ENCODE data around the gene TRNP1. TPM values are rescaled to one million over a fixed set of nuclear protein-coding genes. Genes with fewer than 3 reads are reported as not detected.

Gene TRNP1
- polyA plus RNA-seq, 3 donors = 0.55 to 2.8 (median 0.92) TPM

GRCh38 chr1:27025718-27026117, 32.2 kb downstream of the TRNP1 start:
- Histone ChIP-seq H2AFZ (ENCODE audit: insufficient read depth, low read depth, low read length, poor library complexity, severe bottlenecking) (no peak overlapping the region), H4K20me1 (ENCODE audit: insufficient read depth, low read length) (no peaks in the 10 kb centered on the region), H3K4me3 (replicated peaks in 1 of 3; ENCODE audit: low read depth in 2 of 3, low read length in 3 of 3) (no peak overlapping the region), H3K4me1 (ENCODE audit: control insufficient read depth in 1 of 2, insufficient read depth in 2 of 2, low read length in 2 of 2) (no peaks in the 10 kb centered on the region), H3K79me2 (ENCODE audit: insufficient read depth, low read length) (no peaks in the 10 kb centered on the region), H3K9me3 (replicated peaks in 1 of 2; ENCODE audit: control insufficient read depth in 1 of 2, insufficient read depth in 1 of 2, low read length in 2 of 2) (no peaks in the 10 kb centered on the region), H3K9ac (ENCODE audit: insufficient read depth, low read length, poor library complexity, severe bottlenecking) (no peak overlapping the region), H3K27me3 (ENCODE audit: control insufficient read depth in 2 of 2, insufficient read depth in 2 of 2, low read length in 2 of 2) (no peaks in the 10 kb centered on the region), H3K36me3 (replicated peaks in 1 of 2; ENCODE audit: control insufficient read depth in 1 of 2, insufficient read depth in 2 of 2, low read length in 2 of 2) (no peaks in the 10 kb centered on the region), H3K4me2 (replicated peaks; ENCODE audit: extremely low read depth, low read length, poor library complexity, severe bottlenecking) (no peak overlapping the region), H3K27ac (ENCODE audit: low read depth in 1 of 2, low read length in 2 of 2) (no peak overlapping the region)
- Mint-ChIP-seq H3K27ac (no peak overlapping the region), H3K4me3 (no peak overlapping the region), H3K9me3 (no peaks in the 10 kb centered on the region), H3K36me3 (no peaks in the 10 kb centered on the region), H3K27me3 (ENCODE audit: low read depth in 3 of 3) (peaks cover 1 to 8% (median 4%) of the 10 kb centered on the region in 3 donors), H3K4me1 (peaks cover 1% of the 10 kb centered on the region)
- no peak for TF ChIP-seq CTCF (IDR thresholded peaks at IDR 0.05)
- 100% methylated on average over 1 of the region's 4 CpGs for WGBS (ENCODE audit: insufficient coverage)
- no peak for DNase-seq
- intact Hi-C loops (cut with micrococcal nuclease) = loop anchor here in 1 of 2 donors (5.0 kb wide), 1 partner anchor 38 kb away; no protein-coding TSS in a partner anchor

GRCh38 chr1:27026621-27027574, 33.4 kb downstream of the TRNP1 start:
- H3K36me3 ChIP-seq (replicated peaks in 1 of 2; ENCODE audit: control insufficient read depth in 1 of 2, insufficient read depth in 2 of 2, low read length in 2 of 2) = no peaks in the 10 kb centered on the region
- no peak for DNase-seq
- no peak overlapping the region for H2AFZ ChIP-seq (ENCODE audit: insufficient read depth, low read depth, low read length, poor library complexity, severe bottlenecking)
- intact Hi-C loops (cut with micrococcal nuclease) = loop anchor here in 1 of 2 donors (5.0 kb wide), 1 partner anchor 40 kb away; no protein-coding TSS in a partner anchor
- no peaks in the 10 kb centered on the region for H3K36me3 Mint-ChIP-seq
- no peaks in the 10 kb centered on the region for H3K9me3 Mint-ChIP-seq
- no peaks in the 10 kb centered on the region for H3K27me3 ChIP-seq (ENCODE audit: control insufficient read depth in 2 of 2, insufficient read depth in 2 of 2, low read length in 2 of 2)
- H3K79me2 ChIP-seq (ENCODE audit: insufficient read depth, low read length) = no peaks in the 10 kb centered on the region
- no peaks in the 10 kb centered on the region for H3K9me3 ChIP-seq (replicated peaks in 1 of 2; ENCODE audit: control insufficient read depth in 1 of 2, insufficient read depth in 1 of 2, low read length in 2 of 2)
- no peak for TF ChIP-seq CTCF (IDR thresholded peaks at IDR 0.05)
- H3K4me1 ChIP-seq (ENCODE audit: control insufficient read depth in 1 of 2, insufficient read depth in 2 of 2, low read length in 2 of 2) = peaks cover 8% of the 10 kb centered on the region in 2 donors
- no peak overlapping the region for H3K4me2 ChIP-seq (replicated peaks; ENCODE audit: extremely low read depth, low read length, poor library complexity, severe bottlenecking)
- H3K27ac ChIP-seq (ENCODE audit: low read depth in 1 of 2, low read length in 2 of 2) = no peak overlapping the region
- no peak overlapping the region for H3K27ac Mint-ChIP-seq
- peaks cover 9% of the 10 kb centered on the region for H3K4me1 Mint-ChIP-seq
- no peak overlapping the region for H3K9ac ChIP-seq (ENCODE audit: insufficient read depth, low read length, poor library complexity, severe bottlenecking)
- H4K20me1 ChIP-seq (ENCODE audit: insufficient read depth, low read length) = no peaks in the 10 kb centered on the region
- no peak overlapping the region for H3K4me3 Mint-ChIP-seq
- WGBS (ENCODE audit: insufficient coverage) = 94% methylated on average over 18 of the region's 19 CpGs
- no peak overlapping the region for H3K4me3 ChIP-seq (replicated peaks in 1 of 3; ENCODE audit: low read depth in 2 of 3, low read length in 3 of 3)
- peaks cover 1 to 10% (median 4%) of the 10 kb centered on the region in 3 donors for H3K27me3 Mint-ChIP-seq (ENCODE audit: low read depth in 3 of 3)
